Keratinocyte (primary cell): ENCODE data around the gene AIG1.

Experiments
- EZH2 ChIP-seq: IDR thresholded peaks from one replicate; pipeline ENCODE4 v1.6.1; 2012; ENCODE audit warnings: inconsistent platforms, mild to moderate bottlenecking, low read length, moderate library complexity
- TF ChIP-seq, protein P1 (sequence below), 3 experiments: IDR thresholded peaks in 1 of 3; conservative IDR thresholded peaks in 1 of 3; optimal IDR thresholded peaks in 1 of 3; 2 replicates in 2 of 3; 3 replicates in 1 of 3; pipeline versions ENCODE3 to v1.5.1; 2011; ENCODE audit warnings: low read length in 3 of 3, mild to moderate bottlenecking in 3 of 3, moderate library complexity in 2 of 3, control low read depth in 1 of 3, inconsistent platforms in 1 of 3; ENCODE audit not compliant: insufficient read depth in 2 of 3; ENCODE audit errors: extremely low read depth in 1 of 3

DNA sequence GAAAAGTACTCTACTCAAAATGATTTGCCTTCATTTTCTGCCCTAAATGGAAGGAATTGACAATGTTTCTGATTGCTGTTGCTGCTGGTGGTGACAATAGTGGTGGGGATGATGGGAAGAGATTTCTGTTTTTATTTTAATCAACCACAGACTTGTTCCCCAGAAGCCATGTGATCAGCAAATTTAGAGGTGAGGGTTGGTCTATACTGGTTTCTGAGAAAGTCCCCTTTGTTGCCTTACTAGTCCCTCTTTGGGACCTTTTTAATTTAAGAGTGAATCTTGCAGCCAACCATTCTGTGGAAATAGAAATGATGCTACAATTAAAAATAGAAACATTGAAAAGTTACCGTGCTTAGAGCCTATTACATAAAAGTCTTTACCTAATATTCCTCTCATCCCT, 43.2 kb downstream of the AIG1 start:
- TF ChIP-seq, protein P1, sequence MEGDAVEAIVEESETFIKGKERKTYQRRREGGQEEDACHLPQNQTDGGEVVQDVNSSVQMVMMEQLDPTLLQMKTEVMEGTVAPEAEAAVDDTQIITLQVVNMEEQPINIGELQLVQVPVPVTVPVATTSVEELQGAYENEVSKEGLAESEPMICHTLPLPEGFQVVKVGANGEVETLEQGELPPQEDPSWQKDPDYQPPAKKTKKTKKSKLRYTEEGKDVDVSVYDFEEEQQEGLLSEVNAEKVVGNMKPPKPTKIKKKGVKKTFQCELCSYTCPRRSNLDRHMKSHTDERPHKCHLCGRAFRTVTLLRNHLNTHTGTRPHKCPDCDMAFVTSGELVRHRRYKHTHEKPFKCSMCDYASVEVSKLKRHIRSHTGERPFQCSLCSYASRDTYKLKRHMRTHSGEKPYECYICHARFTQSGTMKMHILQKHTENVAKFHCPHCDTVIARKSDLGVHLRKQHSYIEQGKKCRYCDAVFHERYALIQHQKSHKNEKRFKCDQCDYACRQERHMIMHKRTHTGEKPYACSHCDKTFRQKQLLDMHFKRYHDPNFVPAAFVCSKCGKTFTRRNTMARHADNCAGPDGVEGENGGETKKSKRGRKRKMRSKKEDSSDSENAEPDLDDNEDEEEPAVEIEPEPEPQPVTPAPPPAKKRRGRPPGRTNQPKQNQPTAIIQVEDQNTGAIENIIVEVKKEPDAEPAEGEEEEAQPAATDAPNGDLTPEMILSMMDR (optimal IDR thresholded peaks at IDR 0.05 in 1 of 3, IDR thresholded peaks at IDR 0.05 in 1 of 3, conservative IDR thresholded peaks at IDR 0.05 in 1 of 3; ENCODE audit: extremely low read depth in 1 of 3, insufficient read depth in 2 of 3, low read length in 3 of 3), result no peak
- no peak for TF ChIP-seq EZH2
